AG09309 (cell line): ENCODE measurements around the gene MBP.
"Not testable (repeated sequence)": the region's sequence is repeated elsewhere in the genome, so short reads cannot be mapped to it uniquely, and the experiment has no call there.

Experiments
- DNase-seq: peaks from one replicate; pipeline ENCODE4 v3.0.0-alpha.2; 2010; ENCODE audit warnings: low read depth
- H3K4me3 ChIP-seq: 2 replicates; pipeline ENCODE4 v1.5.1; 2011; ENCODE audit warnings: mild to moderate bottlenecking, low read depth, low read length, moderate library complexity; ENCODE audit not compliant: control insufficient read depth
- TF ChIP-seq, protein P1 (sequence below): IDR thresholded peaks from 2 replicates; pipeline ENCODE4 v1.5.1; 2011; ENCODE audit warnings: mild to moderate bottlenecking, low read depth, low read length, inconsistent platforms; ENCODE audit not compliant: insufficient read depth, control insufficient read depth; ENCODE audit errors: missing control alignments

The MBP gene

DNA sequence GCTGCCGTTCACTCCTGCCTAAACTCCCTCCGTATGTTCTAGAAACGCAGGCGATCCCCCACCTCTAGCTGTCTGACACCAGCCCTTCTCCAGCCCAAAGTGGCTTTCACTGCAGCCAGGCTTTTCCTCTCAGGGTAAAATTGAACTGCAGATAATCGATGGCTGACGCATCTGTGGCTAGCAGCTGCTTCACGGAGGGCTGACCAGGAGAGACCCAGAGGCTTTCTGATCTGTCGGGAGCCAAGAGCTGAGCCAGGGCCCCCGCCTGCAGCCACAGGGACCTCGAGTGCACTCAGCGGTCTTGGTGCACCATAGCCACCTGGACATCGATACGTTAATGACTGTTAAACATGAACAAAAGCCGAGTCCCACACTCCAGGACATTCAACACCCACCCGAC lies 107.5 kb downstream of the MBP start:
- H3K4me3 ChIP-seq, result no peak overlapping the region
- no peak for DNase-seq
- TF ChIP-seq, protein P1, sequence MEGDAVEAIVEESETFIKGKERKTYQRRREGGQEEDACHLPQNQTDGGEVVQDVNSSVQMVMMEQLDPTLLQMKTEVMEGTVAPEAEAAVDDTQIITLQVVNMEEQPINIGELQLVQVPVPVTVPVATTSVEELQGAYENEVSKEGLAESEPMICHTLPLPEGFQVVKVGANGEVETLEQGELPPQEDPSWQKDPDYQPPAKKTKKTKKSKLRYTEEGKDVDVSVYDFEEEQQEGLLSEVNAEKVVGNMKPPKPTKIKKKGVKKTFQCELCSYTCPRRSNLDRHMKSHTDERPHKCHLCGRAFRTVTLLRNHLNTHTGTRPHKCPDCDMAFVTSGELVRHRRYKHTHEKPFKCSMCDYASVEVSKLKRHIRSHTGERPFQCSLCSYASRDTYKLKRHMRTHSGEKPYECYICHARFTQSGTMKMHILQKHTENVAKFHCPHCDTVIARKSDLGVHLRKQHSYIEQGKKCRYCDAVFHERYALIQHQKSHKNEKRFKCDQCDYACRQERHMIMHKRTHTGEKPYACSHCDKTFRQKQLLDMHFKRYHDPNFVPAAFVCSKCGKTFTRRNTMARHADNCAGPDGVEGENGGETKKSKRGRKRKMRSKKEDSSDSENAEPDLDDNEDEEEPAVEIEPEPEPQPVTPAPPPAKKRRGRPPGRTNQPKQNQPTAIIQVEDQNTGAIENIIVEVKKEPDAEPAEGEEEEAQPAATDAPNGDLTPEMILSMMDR, result no peak

DNA sequence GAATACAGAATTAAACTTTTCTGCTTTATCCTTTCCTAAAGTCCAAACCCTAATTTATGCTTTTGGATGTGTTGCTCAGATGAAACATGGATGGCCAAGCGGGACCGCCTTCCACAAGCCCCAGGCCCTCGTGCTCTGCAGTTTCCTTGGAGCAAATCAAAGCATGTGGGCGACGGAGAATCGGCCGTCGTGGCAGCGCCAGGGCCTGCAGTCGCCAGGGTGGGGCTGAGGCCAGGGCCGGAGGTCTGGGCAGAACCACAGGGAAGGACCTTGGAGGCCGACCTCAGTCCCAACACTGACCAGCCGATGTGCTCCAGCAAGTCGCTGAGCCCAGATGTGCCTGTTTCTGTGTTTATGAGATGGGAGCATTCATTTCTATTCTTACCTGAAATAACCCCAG lies 108.1 kb downstream of the MBP start:
- TF ChIP-seq, protein P1, result no peak
- no peak for DNase-seq
- no peak overlapping the region for H3K4me3 ChIP-seq

DNA sequence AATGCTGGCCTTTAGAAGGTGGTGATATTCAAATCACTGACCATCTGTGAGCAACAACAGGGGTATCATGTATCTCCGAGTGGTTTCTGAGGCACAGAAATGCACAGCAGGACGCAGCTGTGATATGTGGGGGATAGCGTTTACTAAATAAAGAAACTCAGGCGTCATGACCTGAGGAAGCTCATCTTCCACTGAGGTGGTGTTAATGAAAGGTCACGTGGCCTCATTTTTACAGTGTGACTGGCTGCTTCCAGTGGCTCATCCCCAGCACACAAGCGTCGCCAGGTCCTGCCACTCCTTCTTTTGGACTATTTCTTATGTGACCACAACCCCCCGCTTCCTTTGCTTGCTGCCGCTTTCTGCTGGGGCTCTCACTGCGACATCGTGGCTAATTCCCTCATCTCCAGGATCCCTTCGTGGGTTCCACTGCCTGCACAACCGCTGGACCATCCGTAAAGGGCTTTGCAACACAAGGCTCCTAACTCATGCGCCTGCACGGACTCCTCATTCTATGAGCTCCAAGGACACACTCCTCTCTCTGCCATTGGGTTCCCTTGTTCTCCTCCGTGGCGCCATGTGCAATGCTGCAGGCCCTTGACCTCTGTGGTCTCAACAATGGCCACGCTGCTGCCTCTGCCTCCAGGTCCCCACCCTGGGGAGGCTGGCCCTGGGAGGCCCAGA lies 109.3 kb downstream of the MBP start:
- TF ChIP-seq, protein P1, result no peak
- no peak for DNase-seq

DNA sequence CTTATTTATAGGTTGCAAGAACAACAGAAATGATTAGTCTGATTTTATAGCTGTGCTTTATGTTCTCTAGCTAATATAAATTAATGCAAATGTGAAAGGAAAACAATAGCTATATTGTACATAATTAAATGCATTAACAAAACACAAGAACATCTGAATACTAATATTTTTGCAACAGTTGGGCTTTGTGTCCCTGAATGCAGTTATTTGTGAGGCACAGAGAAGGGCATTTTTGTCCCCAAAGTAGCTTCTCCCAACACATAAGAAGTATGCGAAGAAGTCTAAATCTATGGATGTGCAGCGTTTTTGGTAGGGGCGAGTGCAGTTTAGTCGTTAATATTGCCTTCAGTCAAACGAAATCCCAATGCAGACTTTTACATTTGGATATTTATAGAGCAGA lies 110.0 kb downstream of the MBP start:
- H3K4me3 ChIP-seq, result no peak overlapping the region
- no peak for DNase-seq
- TF ChIP-seq, protein P1, result no peak

More for the DNA sequence above, 109.3 kb downstream of the MBP start:
- H3K4me3 ChIP-seq, result no peak overlapping the region

DNA sequence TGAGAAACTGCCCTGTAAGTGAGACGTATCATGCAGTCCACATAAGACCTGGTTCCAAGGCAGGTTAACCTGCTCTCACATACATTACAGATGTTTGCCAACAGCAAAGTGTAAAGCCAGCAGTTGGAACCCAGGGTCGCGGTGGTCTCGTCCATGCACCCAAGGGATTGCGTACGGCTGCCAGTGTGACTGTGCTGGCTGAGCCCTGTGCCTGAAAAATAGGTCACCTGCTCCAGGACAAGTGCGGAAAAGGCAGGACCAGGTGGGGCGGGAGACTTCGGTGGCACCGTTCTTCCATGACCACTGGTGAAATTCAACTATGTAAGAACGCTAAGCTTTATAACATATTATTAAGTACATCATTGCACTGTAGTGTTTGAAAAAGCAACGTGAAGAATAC lies 110.5 kb downstream of the MBP start:
- TF ChIP-seq, protein P1, result no peak
- DNase-seq, result no peak
- no peak overlapping the region for H3K4me3 ChIP-seq

DNA sequence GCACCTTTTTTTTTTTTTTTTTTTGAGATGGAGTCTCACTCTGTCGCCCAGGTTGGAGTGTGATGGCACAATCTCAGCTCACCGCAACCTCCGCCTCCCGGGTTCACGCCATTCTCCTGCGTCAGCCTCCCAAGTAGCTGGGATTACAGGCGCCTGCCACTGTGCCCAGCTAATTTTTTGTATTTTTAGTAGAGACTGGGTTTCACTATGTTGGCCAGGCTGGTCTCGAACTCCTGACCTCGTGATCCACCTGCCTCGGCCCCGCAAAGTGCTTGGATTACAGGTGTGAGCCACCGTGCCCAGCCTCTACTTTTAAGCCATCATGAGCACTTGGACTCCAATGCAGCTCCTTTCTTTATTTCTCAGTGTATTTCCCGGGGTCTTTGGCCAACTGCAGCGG lies 111.1 kb downstream of the MBP start:
- DNase-seq, result not testable (repeated sequence)

DNA sequence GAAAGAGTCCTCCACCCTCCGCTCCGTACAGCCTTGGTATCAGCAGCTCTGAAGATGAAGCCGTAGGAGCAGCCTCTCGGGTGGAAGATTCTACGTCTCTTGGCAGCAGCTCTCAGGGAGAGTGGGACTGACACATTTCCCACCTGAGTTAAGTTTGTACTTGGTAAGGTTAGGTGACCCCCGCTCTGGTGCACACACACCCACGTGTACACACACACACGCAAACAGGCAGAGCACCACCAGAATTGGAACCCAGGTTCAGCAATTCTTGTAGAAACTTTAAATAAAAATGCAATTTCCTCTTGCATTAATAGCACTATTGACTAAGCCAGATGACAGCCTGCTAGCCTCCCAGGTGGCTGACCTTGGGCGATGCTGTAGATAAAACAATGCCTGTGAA lies 111.5 kb downstream of the MBP start:
- TF ChIP-seq, protein P1, result no peak
- no peak for DNase-seq
- H3K4me3 ChIP-seq, result no peak overlapping the region

More for the DNA sequence above, 111.1 kb downstream of the MBP start:
- not testable (repeated sequence) for H3K4me3 ChIP-seq
